Kidney epithelial cell (primary cell): Measurements from ENCODE around the gene UCKL1. TPM values are rescaled to one million over a fixed set of nuclear protein-coding genes. Genes with fewer than 3 reads are reported as not detected.

Experiments
- DNase-seq: peaks from one replicate; pipeline ENCODE4 v3.0.0-alpha.2; 2010; ENCODE audit warnings: low read depth
- H3K27me3 ChIP-seq: 2 replicates; pipeline ENCODE4 v1.6.0; 2011; ENCODE audit warnings: low read length; ENCODE audit not compliant: control insufficient read depth, insufficient read depth
- H3K36me3 ChIP-seq: 2 replicates; pipeline ENCODE4 v1.5.1; 2011; ENCODE audit warnings: low read length; ENCODE audit not compliant: control insufficient read depth, insufficient read depth
- H3K4me3 ChIP-seq: 2 replicates; pipeline ENCODE4 v1.5.1; 2011; ENCODE audit warnings: low read depth, mild to moderate bottlenecking, control low read depth, low read length
- total RNA-seq: library from RNA; depleted of rRNA; stranded (reverse); fragments of >200 nt; gene quantifications from 2 replicates; pipeline ENCODE4 v1.2.3, GENCODE V29; 2015
- TF ChIP-seq, protein P1 (sequence below): IDR thresholded peaks from 2 replicates; pipeline ENCODE4 v1.5.1; 2011; ENCODE audit warnings: mild to moderate bottlenecking, moderate library complexity, low read length, control low read depth, inconsistent platforms; ENCODE audit not compliant: insufficient read depth, poor library complexity, severe bottlenecking

Gene UCKL1
- total RNA-seq, 1 donor from 2014 or later, result 19.6 TPM

DNA sequence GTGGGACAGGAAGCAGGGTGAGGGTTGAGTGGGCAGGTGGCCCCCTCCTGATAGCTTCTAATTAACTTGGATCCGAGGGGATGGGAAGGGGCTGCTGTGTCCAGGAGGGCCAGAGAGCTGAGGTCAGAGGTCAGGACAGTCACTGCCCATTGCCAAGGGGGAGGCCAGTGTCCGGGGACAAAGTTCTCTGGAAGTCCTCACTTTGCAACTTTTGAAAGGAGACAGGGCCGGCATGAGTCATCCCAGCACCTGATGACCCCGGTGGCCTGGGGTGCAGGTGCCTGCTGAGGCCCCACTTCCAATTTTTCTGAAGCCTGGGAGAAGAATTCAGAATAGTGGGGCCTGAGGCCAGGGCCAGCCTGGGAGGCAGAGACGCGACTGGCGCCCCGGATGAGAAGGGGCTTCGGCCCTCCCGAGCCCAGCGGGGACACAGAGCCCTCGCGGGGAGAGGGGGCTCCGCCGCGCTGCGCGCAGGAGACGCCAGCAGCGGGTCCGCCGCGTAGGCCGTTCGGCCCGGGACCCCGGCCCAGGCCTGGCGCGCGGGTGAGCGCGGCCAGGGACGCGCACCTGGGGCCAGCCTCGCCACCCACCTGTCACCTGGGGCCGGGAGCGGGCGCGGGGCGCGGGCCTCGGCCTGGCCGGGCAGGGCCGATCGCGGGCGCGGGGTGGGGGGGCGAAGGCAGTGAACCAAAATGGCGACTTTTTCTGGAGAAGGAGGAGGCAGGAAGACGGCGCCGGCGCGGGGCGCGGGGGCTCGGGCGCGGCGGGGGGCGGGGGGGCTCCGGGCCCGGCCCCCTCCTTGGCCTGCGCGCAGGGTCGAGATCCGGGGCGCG is 12.9 kb upstream of the UCKL1 start:
- Histone ChIP-seq H3K4me3 (peak overlapping the region; percentile 51), H3K36me3 (peaks cover 2% of the 10 kb centered on the region), H3K27me3 (no peaks in the 10 kb centered on the region)
- TF ChIP-seq, protein P1, sequence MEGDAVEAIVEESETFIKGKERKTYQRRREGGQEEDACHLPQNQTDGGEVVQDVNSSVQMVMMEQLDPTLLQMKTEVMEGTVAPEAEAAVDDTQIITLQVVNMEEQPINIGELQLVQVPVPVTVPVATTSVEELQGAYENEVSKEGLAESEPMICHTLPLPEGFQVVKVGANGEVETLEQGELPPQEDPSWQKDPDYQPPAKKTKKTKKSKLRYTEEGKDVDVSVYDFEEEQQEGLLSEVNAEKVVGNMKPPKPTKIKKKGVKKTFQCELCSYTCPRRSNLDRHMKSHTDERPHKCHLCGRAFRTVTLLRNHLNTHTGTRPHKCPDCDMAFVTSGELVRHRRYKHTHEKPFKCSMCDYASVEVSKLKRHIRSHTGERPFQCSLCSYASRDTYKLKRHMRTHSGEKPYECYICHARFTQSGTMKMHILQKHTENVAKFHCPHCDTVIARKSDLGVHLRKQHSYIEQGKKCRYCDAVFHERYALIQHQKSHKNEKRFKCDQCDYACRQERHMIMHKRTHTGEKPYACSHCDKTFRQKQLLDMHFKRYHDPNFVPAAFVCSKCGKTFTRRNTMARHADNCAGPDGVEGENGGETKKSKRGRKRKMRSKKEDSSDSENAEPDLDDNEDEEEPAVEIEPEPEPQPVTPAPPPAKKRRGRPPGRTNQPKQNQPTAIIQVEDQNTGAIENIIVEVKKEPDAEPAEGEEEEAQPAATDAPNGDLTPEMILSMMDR, result no peak
- no peak for DNase-seq

- H3K4me3 ChIP-seq, result peak overlapping the region; percentile 51
- TF ChIP-seq, protein P1, result no peak
- peaks cover 3% of the 10 kb centered on the region for H3K36me3 ChIP-seq
- no peaks in the 10 kb centered on the region for H3K27me3 ChIP-seq
- no peak for DNase-seq
These were observed 12.1 kb upstream of the UCKL1 start for GRCh38 chr20:63968136-63968927.

GRCh38 chr20:63967330-63968135 is 11.3 kb upstream of the UCKL1 start:
- Histone ChIP-seq H3K36me3 (peaks cover 3% of the 10 kb centered on the region), H3K27me3 (no peaks in the 10 kb centered on the region), H3K4me3 (no peak overlapping the region)
- TF ChIP-seq, protein P1, result no peak
- DNase-seq, result no peak

- Histone ChIP-seq H3K4me3 (no peak overlapping the region), H3K27me3 (no peaks in the 10 kb centered on the region), H3K36me3 (peaks cover 3% of the 10 kb centered on the region)
- TF ChIP-seq, protein P1, result no peak
- no peak for DNase-seq
These were observed 10.7 kb upstream of the UCKL1 start for GRCh38 chr20:63966944-63967322.

GRCh38 chr20:63966172-63966943 is 10.1 kb upstream of the UCKL1 start:
- no peak for DNase-seq
- TF ChIP-seq, protein P1, result no peak
- no peak overlapping the region for H3K4me3 ChIP-seq
- peaks cover 3% of the 10 kb centered on the region for H3K36me3 ChIP-seq
- no peaks in the 10 kb centered on the region for H3K27me3 ChIP-seq
